ENCODE results near the gene GPC3. TPM values are rescaled to one million over a fixed set of nuclear protein-coding genes. Genes with fewer than 3 reads are reported as not detected.

GPC3 gene
- total RNA-seq, 3 donors from 2014 or later (not counting 1 experiment from before 2014, with no cell fraction given) = not detected

DNA sequence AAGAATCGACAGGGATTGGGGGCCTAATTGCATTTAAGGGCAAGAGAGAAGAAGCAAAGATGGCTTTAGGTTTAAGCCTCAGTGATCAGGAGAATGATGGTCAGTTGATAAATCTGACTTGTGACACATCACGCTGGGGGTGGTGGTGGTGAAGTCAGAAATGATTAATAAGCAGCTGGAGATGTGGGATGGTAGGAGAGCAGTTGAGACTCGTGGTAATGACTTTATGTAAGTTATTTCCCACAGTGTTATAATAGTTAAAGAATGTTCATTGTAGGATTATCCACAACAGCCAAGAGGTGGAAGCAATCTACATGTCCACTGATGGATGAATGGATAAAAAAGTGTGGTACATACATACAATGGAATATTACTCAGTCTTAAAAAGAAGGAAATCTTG, 391.2 kb downstream of the GPC3 start:
- Mint-ChIP-seq H3K4me3 (no peak overlapping the region), H3K36me3 (no peaks in the 10 kb centered on the region), H3K27me3 (ENCODE audit: low read depth in 2 of 2) (peaks cover 0 to 16% of the 10 kb centered on the region in 2 donors), H3K4me1 (no peaks in the 10 kb centered on the region), H3K27ac (no peak overlapping the region), H3K9me3 (no peaks in the 10 kb centered on the region)
- no peaks in the 10 kb centered on the region for H3K27me3 ChIP-seq (ENCODE audit: control insufficient read depth, insufficient read depth, low read length)
- H3K4me3 ChIP-seq (ENCODE audit: low read length) = no peak overlapping the region
- H3K9me3 ChIP-seq (ENCODE audit: control insufficient read depth, insufficient read depth, low read length) = no peaks in the 10 kb centered on the region
- no peak overlapping the region for H3K27ac ChIP-seq (ENCODE audit: low read length)
- ATAC-seq (no peak), DNase-seq (no peak)
- H3K36me3 ChIP-seq (ENCODE audit: control insufficient read depth, insufficient read depth, low read length) = no peaks in the 10 kb centered on the region
- no peaks in the 10 kb centered on the region for H3K4me1 ChIP-seq (ENCODE audit: control insufficient read depth, insufficient read depth, low read length)
- intact Hi-C loops (cut with micrococcal nuclease) = no loop called here
- WGBS (ENCODE audit: insufficient coverage) = 84% methylated on average over 3 of the region's 3 CpGs
- TF ChIP-seq, protein P1, sequence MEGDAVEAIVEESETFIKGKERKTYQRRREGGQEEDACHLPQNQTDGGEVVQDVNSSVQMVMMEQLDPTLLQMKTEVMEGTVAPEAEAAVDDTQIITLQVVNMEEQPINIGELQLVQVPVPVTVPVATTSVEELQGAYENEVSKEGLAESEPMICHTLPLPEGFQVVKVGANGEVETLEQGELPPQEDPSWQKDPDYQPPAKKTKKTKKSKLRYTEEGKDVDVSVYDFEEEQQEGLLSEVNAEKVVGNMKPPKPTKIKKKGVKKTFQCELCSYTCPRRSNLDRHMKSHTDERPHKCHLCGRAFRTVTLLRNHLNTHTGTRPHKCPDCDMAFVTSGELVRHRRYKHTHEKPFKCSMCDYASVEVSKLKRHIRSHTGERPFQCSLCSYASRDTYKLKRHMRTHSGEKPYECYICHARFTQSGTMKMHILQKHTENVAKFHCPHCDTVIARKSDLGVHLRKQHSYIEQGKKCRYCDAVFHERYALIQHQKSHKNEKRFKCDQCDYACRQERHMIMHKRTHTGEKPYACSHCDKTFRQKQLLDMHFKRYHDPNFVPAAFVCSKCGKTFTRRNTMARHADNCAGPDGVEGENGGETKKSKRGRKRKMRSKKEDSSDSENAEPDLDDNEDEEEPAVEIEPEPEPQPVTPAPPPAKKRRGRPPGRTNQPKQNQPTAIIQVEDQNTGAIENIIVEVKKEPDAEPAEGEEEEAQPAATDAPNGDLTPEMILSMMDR (IDR thresholded peaks at IDR 0.05) = no peak

GRCh38 chrX:133593531-133593930, 391.9 kb downstream of the GPC3 start:
- ATAC-seq = no peak
- Histone ChIP-seq H3K27me3 (ENCODE audit: control insufficient read depth, insufficient read depth, low read length) (no peaks in the 10 kb centered on the region), H3K4me1 (ENCODE audit: control insufficient read depth, insufficient read depth, low read length) (no peaks in the 10 kb centered on the region), H3K27ac (ENCODE audit: low read length) (no peak overlapping the region), H3K9me3 (ENCODE audit: control insufficient read depth, insufficient read depth, low read length) (no peaks in the 10 kb centered on the region), H3K36me3 (ENCODE audit: control insufficient read depth, insufficient read depth, low read length) (no peaks in the 10 kb centered on the region), H3K4me3 (ENCODE audit: low read length) (no peak overlapping the region)
- intact Hi-C loops (cut with micrococcal nuclease) = no loop called here
- no peaks in the 10 kb centered on the region for H3K9me3 Mint-ChIP-seq
- TF ChIP-seq, protein P1 (IDR thresholded peaks at IDR 0.05) = no peak
- no peak overlapping the region for H3K4me3 Mint-ChIP-seq
- no peak for DNase-seq
- no peak overlapping the region for H3K27ac Mint-ChIP-seq
- H3K4me1 Mint-ChIP-seq = no peaks in the 10 kb centered on the region
- H3K36me3 Mint-ChIP-seq = no peaks in the 10 kb centered on the region
- H3K27me3 Mint-ChIP-seq (ENCODE audit: low read depth in 2 of 2) = peaks cover 0 to 16% of the 10 kb centered on the region in 2 donors
- 100% methylated on average over 4 of the region's 5 CpGs for WGBS (ENCODE audit: insufficient coverage)

GRCh38 chrX:133590703-133591505, 394.5 kb downstream of the GPC3 start:
- Histone ChIP-seq H3K27ac (ENCODE audit: low read length) (no peak overlapping the region), H3K36me3 (ENCODE audit: control insufficient read depth, insufficient read depth, low read length) (no peaks in the 10 kb centered on the region), H3K27me3 (ENCODE audit: control insufficient read depth, insufficient read depth, low read length) (no peaks in the 10 kb centered on the region), H3K4me3 (ENCODE audit: low read length) (no peak overlapping the region), H3K4me1 (ENCODE audit: control insufficient read depth, insufficient read depth, low read length) (no peaks in the 10 kb centered on the region), H3K9me3 (ENCODE audit: control insufficient read depth, insufficient read depth, low read length) (no peaks in the 10 kb centered on the region)
- no peaks in the 10 kb centered on the region for H3K9me3 Mint-ChIP-seq
- TF ChIP-seq, protein P1 (IDR thresholded peaks at IDR 0.05) = no peak
- WGBS (ENCODE audit: insufficient coverage) = 95% methylated on average over 7 of the region's 7 CpGs
- H3K4me3 Mint-ChIP-seq = no peak overlapping the region
- DNase-seq (no peak), ATAC-seq (no peak)
- H3K27me3 Mint-ChIP-seq (ENCODE audit: low read depth in 2 of 2) = peaks cover 0 to 11% of the 10 kb centered on the region in 2 donors
- H3K27ac Mint-ChIP-seq = no peak overlapping the region
- H3K4me1 Mint-ChIP-seq = no peaks in the 10 kb centered on the region
- intact Hi-C loops (cut with micrococcal nuclease) = no loop called here
- H3K36me3 Mint-ChIP-seq = no peaks in the 10 kb centered on the region

GRCh38 chrX:133588827-133589226, 396.6 kb downstream of the GPC3 start:
- H3K27me3 ChIP-seq (ENCODE audit: control insufficient read depth, insufficient read depth, low read length) = no peaks in the 10 kb centered on the region
- Mint-ChIP-seq H3K27ac (no peak overlapping the region), H3K4me3 (no peak overlapping the region), H3K27me3 (ENCODE audit: low read depth in 2 of 2) (peaks cover 0 to 20% of the 10 kb centered on the region in 2 donors), H3K36me3 (no peaks in the 10 kb centered on the region), H3K4me1 (no peaks in the 10 kb centered on the region), H3K9me3 (no peaks in the 10 kb centered on the region)
- 56% methylated on average over 1 of the region's 1 CpG for WGBS (ENCODE audit: insufficient coverage)
- H3K4me1 ChIP-seq (ENCODE audit: control insufficient read depth, insufficient read depth, low read length) = no peaks in the 10 kb centered on the region
- TF ChIP-seq, protein P1 (IDR thresholded peaks at IDR 0.05) = no peak
- ATAC-seq (no peak), DNase-seq (no peak)
- intact Hi-C loops (cut with micrococcal nuclease) = no loop called here
- H3K36me3 ChIP-seq (ENCODE audit: control insufficient read depth, insufficient read depth, low read length) = no peaks in the 10 kb centered on the region
- no peaks in the 10 kb centered on the region for H3K9me3 ChIP-seq (ENCODE audit: control insufficient read depth, insufficient read depth, low read length)
- H3K4me3 ChIP-seq (ENCODE audit: low read length) = no peak overlapping the region
- H3K27ac ChIP-seq (ENCODE audit: low read length) = no peak overlapping the region

Measured in natural killer cell (primary cell).